Stimulated activated CD4-positive, alpha-beta T cell treated with anti-CD3 and anti-CD28 coated beads, Interleukin-15, amount 100 ng/mL, for 48 hours (primary cell): ENCODE results near the gene POLR2L.

Experiments used
- DNase-seq, 2 donors: peaks; one replicate each; pipeline ENCODE4 v3.0.0-alpha.2; 2020; ENCODE audit warnings: low read depth in 2 of 2

POLR2L gene

GRCh38 chr11:811446-812245 lies 30.7 kb downstream of the POLR2L start:
- DNase-seq = no peak

DNA sequence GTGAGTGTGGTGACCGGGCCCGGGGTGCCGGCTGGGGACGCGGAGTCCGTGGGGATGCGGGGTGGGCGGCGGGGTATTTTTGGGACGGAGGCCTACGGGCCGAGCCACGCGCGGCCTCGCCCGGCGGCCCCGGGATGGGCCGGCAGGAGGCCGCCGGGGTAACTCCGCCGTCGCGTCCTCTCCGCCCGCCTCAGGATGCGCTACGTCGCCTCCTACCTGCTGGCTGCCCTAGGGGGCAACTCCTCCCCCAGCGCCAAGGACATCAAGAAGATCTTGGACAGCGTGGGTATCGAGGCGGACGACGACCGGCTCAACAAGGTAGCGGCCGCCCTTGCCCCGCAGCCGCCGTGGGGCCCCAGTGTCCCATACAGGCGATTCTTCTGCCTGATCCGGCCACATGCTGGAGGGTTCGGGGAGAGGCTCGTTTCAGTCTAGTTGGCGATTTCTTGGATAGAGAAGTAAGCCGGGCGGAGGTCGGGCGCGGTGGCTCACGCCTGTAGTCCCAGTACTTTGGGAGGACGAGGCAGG lies 32.2 kb downstream of the POLR2L start:
- no peak for DNase-seq

DNA sequence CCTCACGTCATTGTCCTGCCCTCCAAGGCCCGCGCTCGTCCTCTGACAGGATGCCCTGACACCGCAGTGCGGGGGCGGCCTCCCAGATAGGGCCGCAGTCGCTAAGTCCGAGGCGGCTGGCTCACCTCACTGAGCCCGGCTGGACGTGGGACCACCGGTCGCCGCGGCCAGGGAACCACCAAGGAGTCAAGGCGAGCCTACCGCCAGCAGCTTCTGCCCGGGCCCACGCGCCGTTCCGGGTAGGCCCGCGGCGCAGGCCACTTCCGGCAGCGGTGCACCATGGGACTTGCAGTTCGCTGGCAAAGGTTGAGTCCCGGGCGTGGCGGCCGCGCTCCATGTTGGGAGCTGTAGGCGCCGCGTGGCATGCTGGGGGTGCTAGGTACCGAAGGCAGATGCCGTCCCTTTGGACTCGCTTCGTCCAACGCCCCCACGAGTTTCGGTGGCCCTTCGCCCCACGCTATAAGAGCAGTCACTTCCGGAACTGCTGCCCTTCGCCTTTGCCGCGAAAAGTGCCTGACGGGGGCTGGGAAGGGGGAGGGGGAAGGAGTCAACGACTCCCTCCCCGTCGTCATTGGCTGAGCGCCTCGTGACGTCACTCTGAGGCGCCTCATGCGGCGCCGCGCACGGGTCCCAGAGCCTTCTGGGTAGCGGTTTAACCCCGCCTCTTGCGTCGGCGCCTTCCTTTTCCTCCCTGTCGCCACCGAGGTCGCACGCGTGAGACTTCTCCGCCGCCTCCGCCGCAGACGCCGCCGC lies 32.9 kb downstream of the POLR2L start, which contains the start of gene RPLP2:
TSS of gene RPLP2 (plus strand) at position 681 of the 753 bp plus-strand sequence. CDS start 268 bp downstream, outside the sequence.
- peak; percentile 97 to 98 for DNase-seq

- peak in 1 of 2 donors; percentile 41 for DNase-seq
These were observed 33.7 kb downstream of the POLR2L start for GRCh38 chr11:808427-809286.

- DNase-seq = no peak
These were observed 37.7 kb downstream of the POLR2L start for GRCh38 chr11:804599-804964.

- no peak for DNase-seq
These were observed 38.3 kb downstream of the POLR2L start for GRCh38 chr11:803770-804598.

GRCh38 chr11:803467-803742 lies 38.9 kb downstream of the POLR2L start:
- DNase-seq = no peak

GRCh38 chr11:802693-803466 lies 39.4 kb downstream of the POLR2L start:
- no peak for DNase-seq

DNA sequence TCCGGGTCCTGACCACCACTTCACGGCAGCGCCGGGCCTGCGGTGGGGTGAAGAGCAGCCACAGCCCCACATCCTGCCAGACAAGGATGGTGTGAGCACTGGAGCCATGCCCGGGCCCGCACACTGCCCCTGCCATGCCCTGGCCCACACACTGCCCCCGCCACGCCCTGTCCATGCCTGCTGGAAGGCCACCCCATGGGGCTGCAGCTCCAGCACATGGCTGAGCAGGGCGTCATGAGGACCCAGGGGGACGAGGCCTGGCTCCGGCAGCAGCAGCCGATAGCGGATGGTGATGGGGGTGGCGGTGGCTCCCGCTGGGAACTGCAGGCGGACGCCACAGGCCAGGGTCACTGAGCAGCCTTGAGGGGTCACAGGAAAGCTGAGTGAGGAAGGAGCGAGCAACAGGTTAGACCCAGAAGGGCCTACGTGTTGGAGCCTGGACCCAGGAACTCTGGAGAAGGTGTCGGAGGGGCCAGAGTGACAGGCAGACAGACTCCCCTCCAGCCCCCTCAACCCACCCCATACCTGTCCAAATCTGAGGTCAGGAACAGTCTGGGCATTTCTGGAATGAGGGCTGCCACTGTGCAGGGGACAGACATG lies 40.2 kb downstream of the POLR2L start:
- DNase-seq = no peak

DNA sequence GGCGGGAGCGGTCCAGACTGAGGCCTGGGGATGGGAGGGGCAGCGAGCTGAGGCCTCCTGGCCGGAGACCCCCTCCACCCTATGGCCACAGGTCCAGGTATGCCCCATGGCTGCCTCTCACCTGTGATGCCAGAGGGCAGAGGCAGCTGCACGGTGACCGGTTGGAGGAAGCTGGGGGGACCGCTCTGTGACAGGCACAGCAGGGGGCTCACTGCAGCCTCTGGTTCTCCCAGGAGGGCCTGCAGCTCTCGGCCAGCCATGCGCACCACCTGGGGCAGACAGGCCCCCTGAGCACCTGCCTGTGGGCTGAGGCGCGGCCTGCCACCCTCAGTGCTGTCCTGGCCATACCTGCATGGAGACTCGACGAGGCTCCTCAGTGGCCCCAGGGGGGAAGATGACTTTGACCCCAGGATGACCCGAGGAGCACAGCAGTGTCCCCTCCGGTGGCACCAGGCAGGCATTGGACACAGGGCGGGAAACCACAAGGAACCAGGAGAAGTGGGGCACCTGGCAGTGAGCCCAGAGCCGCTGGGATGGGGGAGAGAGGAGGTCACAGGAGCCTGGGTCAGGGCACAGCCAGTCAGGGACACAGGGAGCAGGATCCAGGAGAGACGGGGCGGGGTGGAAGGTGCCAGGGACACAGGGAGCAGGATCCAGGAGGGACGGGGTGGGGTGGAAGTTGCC lies 41.1 kb downstream of the POLR2L start:
- no peak for DNase-seq

- no peak for DNase-seq
These were observed 41.9 kb downstream of the POLR2L start for GRCh38 chr11:800473-800872.

DNA sequence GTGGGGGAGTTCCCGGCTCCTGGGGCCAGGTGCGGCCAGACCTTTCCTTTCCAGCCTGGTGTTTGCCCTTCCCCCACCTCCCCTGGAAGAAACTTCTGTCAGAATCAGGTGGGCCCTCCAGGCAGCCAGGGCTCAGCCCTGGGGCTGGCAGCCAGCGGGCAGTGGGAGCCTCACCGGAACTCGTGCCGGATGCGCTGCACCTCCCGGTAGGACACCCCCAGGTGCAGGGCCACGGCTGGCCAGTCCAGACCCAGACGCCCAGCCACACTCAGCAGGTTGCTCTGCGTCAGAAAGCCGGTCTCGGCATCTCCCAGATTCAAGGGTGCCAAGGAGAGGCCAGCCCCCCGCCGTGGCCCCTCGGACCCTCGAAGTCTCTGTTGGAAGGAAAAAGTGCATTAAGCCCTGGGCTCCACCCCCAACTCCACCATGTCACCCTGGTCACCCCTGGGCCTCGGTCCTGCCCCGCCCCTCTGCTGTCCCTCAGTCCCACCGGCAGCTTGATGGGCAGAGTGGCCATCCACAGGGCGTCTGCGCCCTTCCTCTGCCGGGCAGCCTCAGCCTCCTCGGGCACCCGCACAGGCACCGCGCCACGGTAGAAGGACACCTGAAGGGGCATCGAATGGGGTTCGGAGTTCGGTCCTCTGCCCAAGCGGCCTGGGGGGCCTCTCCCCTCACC lies 42.5 kb downstream of the POLR2L start:
- DNase-seq = no peak

DNA sequence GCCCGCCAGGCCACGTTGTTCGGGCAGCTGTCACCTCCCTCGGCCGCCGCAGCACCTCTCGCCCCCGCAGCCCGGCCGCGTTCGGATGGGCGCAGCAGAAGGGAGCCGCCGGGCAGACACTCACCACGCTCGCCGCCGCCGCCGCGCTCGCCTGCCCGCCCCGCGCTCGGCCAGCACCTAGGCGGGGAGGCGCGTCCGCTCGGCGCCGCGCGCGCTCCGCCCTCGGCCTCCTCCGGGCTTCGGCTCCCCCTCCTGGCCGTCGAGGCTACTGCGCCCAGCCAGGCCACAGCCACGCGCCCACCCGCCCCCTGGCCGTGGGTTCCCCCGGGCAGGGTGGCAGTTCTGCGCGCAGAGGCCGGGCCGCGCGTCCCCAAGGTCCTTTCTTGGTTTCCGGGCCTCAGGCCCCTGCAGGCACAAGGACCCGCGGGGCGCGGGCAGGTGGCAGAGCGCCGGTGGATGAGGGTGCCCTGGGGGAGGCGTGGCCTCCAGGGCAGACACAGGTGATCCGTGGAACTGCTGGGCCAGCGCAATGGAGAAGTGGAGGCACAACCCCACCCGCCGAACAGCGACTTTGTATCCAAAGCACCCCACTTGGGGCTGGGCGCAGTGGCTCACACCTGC lies 44.1 kb downstream of the POLR2L start, which contains the start of gene SLC25A22:
TSS of gene SLC25A22 (minus strand) at position 189 of the 621 bp plus-strand sequence. CDS start 3,275 bp downstream, outside the sequence.
- DNase-seq = peak; percentile 60 to 82

GRCh38 chr11:797296-798092 lies 44.8 kb downstream of the POLR2L start:
- peak; percentile 68 to 69 for DNase-seq

- DNase-seq = no peak
These were observed 45.6 kb downstream of the POLR2L start for GRCh38 chr11:796565-797295.
